Body of pancreas (tissue), 4 donors: ENCODE results near the gene NOP10.

Experiments used
- CTCF ChIP-seq, 7 experiments: fragments of 450-650 bp in 4 of 7; fragments of 200-600 bp in 3 of 7; sonication (generic) in 3 of 7; IDR thresholded peaks; one replicate each; pipeline ENCODE4 v1.5.1; 2016 to 2019; ENCODE audit warnings: antibody characterized with exemption in 7 of 7
- POLR2A ChIP-seq, 3 donors: fragments of 450-650 bp; IDR thresholded peaks; one replicate each; pipeline ENCODE4 v1.6.1; 2016; ENCODE audit warnings: antibody characterized with exemption in 3 of 3, mild to moderate bottlenecking in 2 of 3

DNA sequence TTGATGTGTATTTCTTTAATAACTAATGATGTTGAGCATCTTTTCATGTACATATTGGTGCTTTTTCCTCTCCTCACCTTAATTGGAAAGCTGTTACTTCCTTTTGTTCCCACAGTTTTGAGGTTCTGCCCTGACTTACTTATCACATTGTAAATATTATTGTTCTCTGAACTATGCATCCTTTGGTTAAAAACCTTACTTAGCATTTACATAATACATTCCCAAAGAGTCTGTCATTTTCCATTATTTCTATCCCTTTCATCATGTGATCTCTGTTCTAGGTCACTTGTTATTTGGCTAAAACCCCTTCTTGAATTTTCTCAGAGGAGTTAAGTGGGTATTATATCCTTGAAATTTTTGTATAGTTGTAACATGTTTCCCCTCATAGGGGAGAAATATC lies 38.3 kb downstream of the NOP10 start:
- TF ChIP-seq CTCF (IDR thresholded peaks at IDR 0.05) (no peak), POLR2A (IDR thresholded peaks at IDR 0.05) (no peak)
